ENCODE data around the gene LILRA2. TPM values are rescaled to one million over a fixed set of nuclear protein-coding genes. Genes with fewer than 3 reads are reported as not detected.
"Not testable (repeated sequence)": the region's sequence is repeated elsewhere in the genome, so short reads cannot be mapped to it uniquely, and the experiment has no call there.

LILRA2 gene
- total RNA-seq, 6 experiments from 2014 or later = 1.4 to 8.3 (median 2.4) TPM

GRCh38 chr19:54556194-54556593 lies 17.4 kb upstream of the LILRA2 start:
- no peaks in the 10 kb centered on the region for H3K4me1 ChIP-seq
- H3K36me3 ChIP-seq = no peaks in the 10 kb centered on the region
- no peak overlapping the region for H3K27ac ChIP-seq
- TF ChIP-seq POLR2A (IDR thresholded peaks at IDR 0.05) = no peak
- TF ChIP-seq, protein P1, sequence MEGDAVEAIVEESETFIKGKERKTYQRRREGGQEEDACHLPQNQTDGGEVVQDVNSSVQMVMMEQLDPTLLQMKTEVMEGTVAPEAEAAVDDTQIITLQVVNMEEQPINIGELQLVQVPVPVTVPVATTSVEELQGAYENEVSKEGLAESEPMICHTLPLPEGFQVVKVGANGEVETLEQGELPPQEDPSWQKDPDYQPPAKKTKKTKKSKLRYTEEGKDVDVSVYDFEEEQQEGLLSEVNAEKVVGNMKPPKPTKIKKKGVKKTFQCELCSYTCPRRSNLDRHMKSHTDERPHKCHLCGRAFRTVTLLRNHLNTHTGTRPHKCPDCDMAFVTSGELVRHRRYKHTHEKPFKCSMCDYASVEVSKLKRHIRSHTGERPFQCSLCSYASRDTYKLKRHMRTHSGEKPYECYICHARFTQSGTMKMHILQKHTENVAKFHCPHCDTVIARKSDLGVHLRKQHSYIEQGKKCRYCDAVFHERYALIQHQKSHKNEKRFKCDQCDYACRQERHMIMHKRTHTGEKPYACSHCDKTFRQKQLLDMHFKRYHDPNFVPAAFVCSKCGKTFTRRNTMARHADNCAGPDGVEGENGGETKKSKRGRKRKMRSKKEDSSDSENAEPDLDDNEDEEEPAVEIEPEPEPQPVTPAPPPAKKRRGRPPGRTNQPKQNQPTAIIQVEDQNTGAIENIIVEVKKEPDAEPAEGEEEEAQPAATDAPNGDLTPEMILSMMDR (IDR thresholded peaks at IDR 0.05) = no peak
- H3K9me3 ChIP-seq = no peaks in the 10 kb centered on the region
- DNase-seq (no peak), ATAC-seq (no peak)
- no peak overlapping the region for H3K4me3 ChIP-seq
- intact Hi-C loops (cut with DNase I) = no loop called here
- WGBS (ENCODE audit: insufficient coverage, low coverage, low lambda C conversion rate, missing lambda C conversion rate) = 40% methylated on average over 1 of the region's 1 CpG
- no peaks in the 10 kb centered on the region for H3K27me3 ChIP-seq

- ATAC-seq (no peak), DNase-seq (no peak)
- no peaks in the 10 kb centered on the region for H3K9me3 ChIP-seq
- no peaks in the 10 kb centered on the region for H3K27me3 ChIP-seq
- no peaks in the 10 kb centered on the region for H3K4me1 ChIP-seq
- intact Hi-C loops (cut with DNase I) = no loop called here
- WGBS (ENCODE audit: insufficient coverage, low coverage, low lambda C conversion rate, missing lambda C conversion rate) = 35% methylated on average over 3 of the region's 3 CpGs
- no peak for TF ChIP-seq POLR2A (IDR thresholded peaks at IDR 0.05)
- TF ChIP-seq, protein P1 (IDR thresholded peaks at IDR 0.05) = no peak
- H3K27ac ChIP-seq = no peak overlapping the region
- H3K4me3 ChIP-seq = no peak overlapping the region
- H3K36me3 ChIP-seq = no peaks in the 10 kb centered on the region
Measured at GRCh38 chr19:54558339-54558738, 15.3 kb upstream of the LILRA2 start.

DNA sequence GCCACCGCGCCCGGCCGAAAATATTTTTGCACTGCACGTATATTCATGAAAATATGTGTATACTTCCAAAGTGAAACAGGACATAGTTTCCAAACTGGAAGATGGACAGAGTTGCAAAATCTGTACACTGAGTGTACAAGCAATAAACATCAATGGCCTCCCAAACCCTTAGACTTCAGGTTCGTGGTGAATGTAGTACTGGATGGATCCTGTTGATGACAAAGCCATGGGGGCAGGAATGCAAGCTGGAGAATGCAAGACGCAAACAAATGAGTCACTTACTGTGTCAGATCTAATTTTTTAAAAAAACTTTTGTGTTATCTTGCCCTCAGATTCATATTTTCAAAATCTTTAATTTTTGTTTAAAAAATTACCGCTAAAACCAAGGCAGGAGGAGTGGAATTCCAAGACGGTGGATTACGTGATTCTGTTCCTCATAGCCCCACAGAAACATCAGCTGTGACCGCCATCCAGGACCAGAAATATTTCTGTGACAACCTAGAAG lies 12.7 kb upstream of the LILRA2 start:
- Histone ChIP-seq H3K9me3 (no peaks in the 10 kb centered on the region), H3K27ac (no peak overlapping the region), H3K36me3 (no peaks in the 10 kb centered on the region), H3K4me1 (no peaks in the 10 kb centered on the region), H3K27me3 (no peaks in the 10 kb centered on the region), H3K4me3 (no peak overlapping the region)
- DNase-seq = no peak
- ATAC-seq = no peak
- 76% methylated on average over 11 of the region's 11 CpGs for whole genome bisulfite sequencing (ENCODE audit: insufficient coverage, low coverage, low lambda C conversion rate, missing lambda C conversion rate)
- no peak for TF ChIP-seq POLR2A (IDR thresholded peaks at IDR 0.05)
- TF ChIP-seq, protein P1 (IDR thresholded peaks at IDR 0.05) = no peak
- intact Hi-C loops (cut with DNase I) = no loop called here

- Histone ChIP-seq H3K4me1 (no peaks in the 10 kb centered on the region), H3K9me3 (no peaks in the 10 kb centered on the region), H3K36me3 (no peaks in the 10 kb centered on the region), H3K4me3 (no peak overlapping the region), H3K27ac (no peak overlapping the region), H3K27me3 (no peaks in the 10 kb centered on the region)
- WGBS (ENCODE audit: insufficient coverage, low coverage, low lambda C conversion rate, missing lambda C conversion rate) = 57% methylated on average over 14 of the region's 14 CpGs
- TF ChIP-seq, protein P1 (IDR thresholded peaks at IDR 0.05) = no peak
- no peak for TF ChIP-seq POLR2A (IDR thresholded peaks at IDR 0.05)
- intact Hi-C loops (cut with DNase I) = no loop called here
- ATAC-seq (peak in 1 of 4 donors; percentile 49), DNase-seq (no peak)
Measured at GRCh38 chr19:54561840-54562239, 11.8 kb upstream of the LILRA2 start.

DNA sequence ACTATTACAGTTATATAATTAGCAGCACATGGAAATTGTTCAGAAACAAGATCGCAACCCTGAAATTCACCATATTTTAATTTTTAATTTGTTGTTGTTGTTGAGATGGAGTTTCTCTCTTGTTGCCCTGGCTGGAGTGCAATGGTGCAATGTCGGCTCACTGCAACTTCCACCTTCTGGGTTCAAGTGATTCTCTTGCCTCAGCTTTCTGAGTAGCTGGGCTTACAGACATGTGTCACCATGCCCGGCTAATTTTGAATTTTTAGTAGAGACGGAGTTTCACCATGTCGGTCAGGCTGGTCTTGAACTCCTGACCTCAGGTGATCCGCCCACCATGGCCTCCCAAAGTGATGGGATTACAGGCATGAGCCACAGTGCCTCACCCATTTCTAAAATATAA lies 10.4 kb upstream of the LILRA2 start:
- intact Hi-C loops (cut with DNase I); DNase-seq; ATAC-seq; H3K4me1 ChIP-seq; H3K4me3 ChIP-seq; H3K36me3 ChIP-seq; H3K9me3 ChIP-seq; H3K27ac ChIP-seq; H3K27me3 ChIP-seq: not testable (repeated sequence)
- 53% methylated on average over 6 of the region's 6 CpGs for WGBS (ENCODE audit: insufficient coverage, low coverage, low lambda C conversion rate, missing lambda C conversion rate)
